GM08714 (cell line): Measurements from ENCODE around the gene HSDL1.

ENCODE experiments used
- H3K4me3 ChIP-seq: fragments of 200-500 bp; sonication (Bioruptor generic); 2 replicates; pipeline ENCODE4 v1.5.1; 2014; ENCODE audit warnings: mild to moderate bottlenecking, low read length, inconsistent platforms
- ZNF274 ChIP-seq: IDR thresholded peaks from 2 replicates; pipeline ENCODE4 v1.6.1; 2012; ENCODE audit warnings: mild to moderate bottlenecking, low read depth, low read length

HSDL1 gene

GRCh38 chr16:84093120-84093878 lies 51.7 kb downstream of the HSDL1 start:
- no peak for TF ChIP-seq ZNF274
- no peak overlapping the region for H3K4me3 ChIP-seq

GRCh38 chr16:84091460-84091859 lies 53.5 kb downstream of the HSDL1 start:
- H3K4me3 ChIP-seq: no peak overlapping the region
- no peak for TF ChIP-seq ZNF274

GRCh38 chr16:84090211-84090610 lies 54.8 kb downstream of the HSDL1 start:
- no peak for TF ChIP-seq ZNF274
- H3K4me3 ChIP-seq: no peak overlapping the region

- TF ChIP-seq ZNF274: no peak
- peak overlapping the region; percentile 17; the same call in 1 of the 2 replicates for H3K4me3 ChIP-seq
These were observed 56.1 kb downstream of the HSDL1 start for GRCh38 chr16:84088695-84089395.

GRCh38 chr16:84087466-84088151 lies 57.4 kb downstream of the HSDL1 start:
- TF ChIP-seq ZNF274: no peak
- H3K4me3 ChIP-seq: peak overlapping the region; percentile 33; the same call in 1 of the 2 replicates

- no peak for TF ChIP-seq ZNF274
- no peak overlapping the region for H3K4me3 ChIP-seq
These were observed 58.0 kb downstream of the HSDL1 start for GRCh38 chr16:84087001-84087400.

- H3K4me3 ChIP-seq: peak overlapping the region; percentile 51; the same call in 1 of the 2 replicates
- no peak for TF ChIP-seq ZNF274
These were observed 58.6 kb downstream of the HSDL1 start for GRCh38 chr16:84086341-84086740.

GRCh38 chr16:84085773-84086172 lies 59.2 kb downstream of the HSDL1 start:
- peak overlapping the region; percentile 51; the same call in 1 of the 2 replicates for H3K4me3 ChIP-seq
- TF ChIP-seq ZNF274: no peak

GRCh38 chr16:84085271-84085667 lies 59.7 kb downstream of the HSDL1 start:
- no peak overlapping the region for H3K4me3 ChIP-seq

GRCh38 chr16:84084570-84085270 lies 60.3 kb downstream of the HSDL1 start:
- TF ChIP-seq ZNF274: no peak
- H3K4me3 ChIP-seq: no peak overlapping the region

More at GRCh38 chr16:84085271-84085667, 59.7 kb downstream of the HSDL1 start:
- no peak for TF ChIP-seq ZNF274

- H3K4me3 ChIP-seq: no peak overlapping the region
- no peak for TF ChIP-seq ZNF274
These were observed 62.0 kb downstream of the HSDL1 start for GRCh38 chr16:84082835-84083569.

GRCh38 chr16:84082110-84082509 lies 62.9 kb downstream of the HSDL1 start:
- no peak overlapping the region for H3K4me3 ChIP-seq
- TF ChIP-seq ZNF274: no peak

- TF ChIP-seq ZNF274: no peak
These were observed 63.5 kb downstream of the HSDL1 start for GRCh38 chr16:84081446-84081989.

GRCh38 chr16:84080813-84081212 lies 64.2 kb downstream of the HSDL1 start:
- no peak overlapping the region for H3K4me3 ChIP-seq
- no peak for TF ChIP-seq ZNF274

More at GRCh38 chr16:84081446-84081989, 63.5 kb downstream of the HSDL1 start:
- no peak overlapping the region for H3K4me3 ChIP-seq
